Stimulated activated CD4-positive, alpha-beta T cell treated with anti-CD3 and anti-CD28 coated beads, Interleukin-1b, Interleukin-23, amount 100 ng/mL, for 4 hours (primary cell): ENCODE data around the gene SVIP.

Experiments
- DNase-seq, 2 donors: peaks; one replicate each; pipeline ENCODE4 v3.0.0-alpha.2; 2020; ENCODE audit warnings: low read depth in 2 of 2

Gene SVIP

GRCh38 chr11:22792497-22792896, 37.1 kb downstream of the SVIP start:
- no peak for DNase-seq

GRCh38 chr11:22787551-22788162, 41.9 kb downstream of the SVIP start:
- DNase-seq: peak in 1 of 2 donors; percentile 15

GRCh38 chr11:22787055-22787454, 42.5 kb downstream of the SVIP start:
- no peak for DNase-seq

GRCh38 chr11:22786475-22786874, 43.1 kb downstream of the SVIP start:
- DNase-seq: no peak

- DNase-seq: no peak
These were observed 44.4 kb downstream of the SVIP start for GRCh38 chr11:22785251-22785650.

GRCh38 chr11:22780952-22781593, 48.5 kb downstream of the SVIP start:
- no peak for DNase-seq

GRCh38 chr11:22779850-22780249, 49.8 kb downstream of the SVIP start:
- no peak for DNase-seq

- no peak for DNase-seq
These were observed 51.0 kb downstream of the SVIP start for GRCh38 chr11:22778642-22779041.

- no peak for DNase-seq
These were observed 54.4 kb downstream of the SVIP start for GRCh38 chr11:22775248-22775647.

- DNase-seq: no peak
These were observed 54.9 kb downstream of the SVIP start for GRCh38 chr11:22774716-22775115.

GRCh38 chr11:22769081-22769480, 60.5 kb downstream of the SVIP start:
- no peak for DNase-seq
